Pancreas (tissue), 10 donors: ENCODE measurements around the gene ABLIM2. TPM values are rescaled to one million over a fixed set of nuclear protein-coding genes. Genes with fewer than 3 reads are reported as not detected.

Experiments
- ATAC-seq, 4 donors: fragments of 200-7000 bp; cut with Tn5 transposase; one replicate each; pipeline versions ENCODE4 v1.8.0 to v1.9.1; 2020; ENCODE audit warnings: mild to moderate bottlenecking in 4 of 4, moderate library complexity in 4 of 4
- DNase-seq, 6 donors: peaks; one replicate each; pipeline ENCODE4 v3.0.0-alpha.2; 2020
- FAIRE-seq: peaks from 2 replicates; lab custom pipeline; 2012; peaks lifted over from hg19 to GRCh38; lab: Jason Lieb, UNC
- H3K27ac ChIP-seq, 4 donors: fragments of 200-600 bp; sonication (generic); 1 replicate in 3 of 4; 2 replicates in 1 of 4; pipeline versions ENCODE4 v1.5.0 to v1.8.0; 2020
- H3K27me3 ChIP-seq, 4 donors: fragments of 200-600 bp; one replicate each; pipeline ENCODE4 v1.8.0; 2021
- H3K36me3 ChIP-seq, 3 donors: fragments of 200-600 bp; sonication (generic) in 1 of 3; one replicate each; pipeline versions ENCODE4 v1.5.0 to v1.8.0; 2020 to 2021
- H3K4me1 ChIP-seq, 3 donors: fragments of 200-600 bp; one replicate each; pipeline ENCODE4 v1.8.0; 2021
- H3K4me3 ChIP-seq, 4 donors: fragments of 200-600 bp; sonication (generic) in 2 of 4; one replicate each; pipeline versions ENCODE4 v1.5.0 to v1.8.0; 2020 to 2021
- H3K9me3 ChIP-seq, 4 donors: fragments of 200-600 bp; one replicate each; pipeline ENCODE4 v1.8.0; 2021
- WGBS, 2 donors: extraction: QIAGEN DNeasy Blood & Tissue Kit; methylation state at CpG; one replicate each; pipeline ENCODE4 v1.1.7; 2013; 5-methylcytosine and 5-hydroxymethylcytosine counted together
- intact Hi-C, 3 donors: fragments of 100-400 bp; cut with DNase I; formaldehyde crosslinking; loops; one replicate each; pipeline versions ENCODE4 v1.11.1 to v1.14.2; 2022
- polyA plus RNA-seq, 2 donors: library from polyadenylated mRNA; stranded (reverse); fragments of 200-250 nt; gene quantifications; one replicate each; pipeline ENCODE4 v1.2.3, GENCODE V29; 2013
- total RNA-seq, 6 donors: library from RNA; stranded (reverse); fragmentation: NEBNext Ultra II Directional in 4 of 6; extraction: Animal tissue kit (Norgen Biotek cat#: 25700) in 4 of 6; gene quantifications; one replicate each; pipeline versions ENCODE4 v1.2.1 to v1.2.4, GENCODE V29; 2021 to 2023
- TF ChIP-seq, protein P1 (sequence below), 4 donors: fragments of 200-600 bp; sonication (generic) in 3 of 4; IDR thresholded peaks; one replicate each; pipeline versions ENCODE4 v1.5.0 to v1.8.0; 2021; ENCODE audit warnings: antibody characterized with exemption in 4 of 4
- donor health status: healthy with polysubstance abuse.
- donor health status: DM: no; HTN: no; CAD: no; lungs with moderate emphysema.
- donor health status: DM: no; HTN: no; CAD: no.
- donor health status: control.
- donor health status: control.
- donor health status: Bipolar disorder and iron deficiency.
- donor health status: DM: yes; HTN: yes; CAD: no.
- donor health status: DM: no; HTN: no; CAD: no.
- donor health status: DM: no; HTN: no; CAD: no.
- donor health status: DM: yes; HTN: yes; CAD: no.

ABLIM2 gene
- total and polyA plus RNA-seq, 8 donors: 4.3 to 13.1 (median 6.6) TPM

DNA sequence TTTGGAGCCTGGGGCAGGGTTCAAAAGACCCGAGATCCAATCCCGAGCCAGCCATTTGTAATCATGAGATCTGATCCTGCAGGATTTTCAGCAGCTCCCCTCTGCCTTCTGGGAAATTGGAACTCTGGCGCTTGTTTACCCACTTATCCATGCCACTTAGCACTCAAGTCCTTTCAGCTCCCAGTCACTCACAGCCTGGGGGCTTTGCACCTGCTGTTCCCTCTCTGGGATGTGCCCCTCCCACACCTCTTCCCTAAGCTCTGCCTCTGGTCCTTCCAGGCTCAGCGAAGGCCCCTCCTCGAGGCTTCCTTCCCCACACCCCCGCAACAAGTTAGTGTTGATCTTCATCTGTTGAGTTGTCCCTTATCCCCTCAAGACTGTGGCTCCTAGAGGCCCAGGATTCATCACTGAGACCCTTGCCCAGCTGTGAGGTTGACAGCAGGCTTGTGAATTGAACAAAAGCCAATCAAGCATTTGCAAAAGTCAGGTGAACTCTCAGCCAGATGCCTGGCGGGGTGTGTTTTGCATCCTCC, 119.8 kb downstream of the ABLIM2 start:
- Histone ChIP-seq H3K4me3 (no peak overlapping the region), H3K36me3 (no peaks in the 10 kb centered on the region), H3K4me1 (no peaks in the 10 kb centered on the region), H3K27me3 (no peaks in the 10 kb centered on the region), H3K9me3 (no peaks in the 10 kb centered on the region), H3K27ac (no peak overlapping the region)
- WGBS, 2 donors: 81 to 89% methylated on average over 7 of the region's 7 CpGs
- TF ChIP-seq, protein P1, sequence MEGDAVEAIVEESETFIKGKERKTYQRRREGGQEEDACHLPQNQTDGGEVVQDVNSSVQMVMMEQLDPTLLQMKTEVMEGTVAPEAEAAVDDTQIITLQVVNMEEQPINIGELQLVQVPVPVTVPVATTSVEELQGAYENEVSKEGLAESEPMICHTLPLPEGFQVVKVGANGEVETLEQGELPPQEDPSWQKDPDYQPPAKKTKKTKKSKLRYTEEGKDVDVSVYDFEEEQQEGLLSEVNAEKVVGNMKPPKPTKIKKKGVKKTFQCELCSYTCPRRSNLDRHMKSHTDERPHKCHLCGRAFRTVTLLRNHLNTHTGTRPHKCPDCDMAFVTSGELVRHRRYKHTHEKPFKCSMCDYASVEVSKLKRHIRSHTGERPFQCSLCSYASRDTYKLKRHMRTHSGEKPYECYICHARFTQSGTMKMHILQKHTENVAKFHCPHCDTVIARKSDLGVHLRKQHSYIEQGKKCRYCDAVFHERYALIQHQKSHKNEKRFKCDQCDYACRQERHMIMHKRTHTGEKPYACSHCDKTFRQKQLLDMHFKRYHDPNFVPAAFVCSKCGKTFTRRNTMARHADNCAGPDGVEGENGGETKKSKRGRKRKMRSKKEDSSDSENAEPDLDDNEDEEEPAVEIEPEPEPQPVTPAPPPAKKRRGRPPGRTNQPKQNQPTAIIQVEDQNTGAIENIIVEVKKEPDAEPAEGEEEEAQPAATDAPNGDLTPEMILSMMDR (IDR thresholded peaks at IDR 0.05): no peak
- FAIRE-seq (no peak), ATAC-seq (no peak), DNase-seq (no peak)
- intact Hi-C loops: no loop called here

DNA sequence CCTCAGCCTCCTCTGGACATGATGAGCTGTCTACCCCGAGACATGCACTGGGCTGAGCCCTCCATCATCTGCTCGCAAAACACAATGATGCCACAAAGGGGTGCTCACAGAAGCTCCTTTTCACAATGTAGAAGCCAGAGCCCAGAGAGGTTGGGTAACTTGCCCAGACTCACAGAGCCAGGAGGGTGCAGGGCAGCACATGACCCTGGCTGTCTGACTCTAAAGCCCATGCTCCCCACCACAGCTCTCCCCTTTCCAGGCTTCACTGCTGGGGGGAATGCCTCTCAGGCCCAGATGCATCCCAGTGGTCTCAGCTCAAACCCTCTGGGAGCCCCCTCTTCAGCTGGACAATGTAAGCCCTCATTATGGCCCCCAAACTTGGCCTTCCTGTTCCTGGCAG, 120.5 kb downstream of the ABLIM2 start:
- no peaks in the 10 kb centered on the region for H3K27me3 ChIP-seq
- H3K4me1 ChIP-seq: no peaks in the 10 kb centered on the region
- FAIRE-seq (no peak), DNase-seq (no peak), ATAC-seq (no peak)
- 88 to 90% methylated on average over 2 of the region's 2 CpGs for WGBS, 2 donors
- no peaks in the 10 kb centered on the region for H3K9me3 ChIP-seq
- TF ChIP-seq, protein P1 (IDR thresholded peaks at IDR 0.05): no peak
- no peak overlapping the region for H3K4me3 ChIP-seq
- H3K36me3 ChIP-seq: no peaks in the 10 kb centered on the region
- H3K27ac ChIP-seq: no peak overlapping the region
- intact Hi-C loops: no loop called here

DNA sequence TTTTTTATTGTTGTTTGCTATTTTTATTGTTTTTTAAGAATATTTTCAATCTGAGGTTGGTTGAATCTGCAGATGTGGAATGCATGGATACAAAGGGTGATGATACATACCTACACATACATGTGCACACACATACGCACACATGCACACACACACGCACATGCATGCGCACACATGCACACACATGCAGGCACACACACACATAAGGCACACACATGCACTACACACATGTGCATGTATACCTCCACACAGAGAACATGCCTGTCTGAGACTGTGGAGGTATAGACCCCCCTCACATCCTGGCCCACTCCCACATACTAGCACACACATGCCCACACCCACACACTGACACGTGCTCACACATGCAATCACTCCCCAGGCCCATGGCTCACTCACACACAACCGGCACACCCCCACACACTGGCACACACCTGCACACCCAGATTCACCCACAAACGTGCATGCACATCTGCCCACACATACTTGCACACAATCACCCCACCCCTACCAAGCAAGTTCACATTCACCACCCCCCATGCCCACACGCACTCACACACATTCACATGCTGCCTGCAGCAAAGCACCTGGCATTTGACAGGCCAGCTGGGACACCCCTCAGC, 121.4 kb downstream of the ABLIM2 start:
- no peaks in the 10 kb centered on the region for H3K27me3 ChIP-seq
- WGBS, 2 donors: 87 to 92% methylated on average over 7 of the region's 7 CpGs
- H3K4me3 ChIP-seq: no peak overlapping the region
- ATAC-seq (no peak), FAIRE-seq (no peak), DNase-seq (no peak)
- no peak overlapping the region for H3K27ac ChIP-seq
- H3K36me3 ChIP-seq: no peaks in the 10 kb centered on the region
- H3K9me3 ChIP-seq: no peaks in the 10 kb centered on the region
- TF ChIP-seq, protein P1 (IDR thresholded peaks at IDR 0.05): no peak
- H3K4me1 ChIP-seq: no peaks in the 10 kb centered on the region
- intact Hi-C loops: no loop called here

DNA sequence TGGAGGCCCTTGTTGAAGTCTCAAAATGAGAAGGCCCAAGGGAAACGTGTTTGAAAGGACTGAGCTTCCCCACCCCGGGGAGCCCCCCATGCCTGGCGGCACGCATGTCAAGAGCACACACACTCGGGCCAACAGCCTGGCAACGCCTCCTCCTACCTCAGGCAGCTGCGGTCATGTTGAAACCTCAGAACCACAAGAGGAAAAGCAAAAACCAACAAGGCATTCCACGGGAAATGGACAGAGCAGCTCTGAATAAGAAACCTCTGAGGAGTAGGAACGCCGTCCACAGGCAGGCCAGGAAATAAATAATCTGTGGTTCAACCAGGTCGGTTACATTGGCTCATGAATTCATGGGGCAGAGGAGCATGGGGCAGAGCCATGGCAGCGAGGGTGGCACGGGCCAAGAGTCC, 123.2 kb downstream of the ABLIM2 start:
- no peak for FAIRE-seq
- intact Hi-C loops: no loop called here
- Histone ChIP-seq H3K4me1 (no peaks in the 10 kb centered on the region), H3K36me3 (no peaks in the 10 kb centered on the region), H3K27me3 (no peaks in the 10 kb centered on the region), H3K9me3 (no peaks in the 10 kb centered on the region), H3K4me3 (no peak overlapping the region), H3K27ac (no peak overlapping the region)
- ATAC-seq: no peak
- TF ChIP-seq, protein P1 (IDR thresholded peaks at IDR 0.05): no peak
- WGBS, 2 donors: 85 to 89% methylated on average over 13 of the region's 13 CpGs
- no peak for DNase-seq

DNA sequence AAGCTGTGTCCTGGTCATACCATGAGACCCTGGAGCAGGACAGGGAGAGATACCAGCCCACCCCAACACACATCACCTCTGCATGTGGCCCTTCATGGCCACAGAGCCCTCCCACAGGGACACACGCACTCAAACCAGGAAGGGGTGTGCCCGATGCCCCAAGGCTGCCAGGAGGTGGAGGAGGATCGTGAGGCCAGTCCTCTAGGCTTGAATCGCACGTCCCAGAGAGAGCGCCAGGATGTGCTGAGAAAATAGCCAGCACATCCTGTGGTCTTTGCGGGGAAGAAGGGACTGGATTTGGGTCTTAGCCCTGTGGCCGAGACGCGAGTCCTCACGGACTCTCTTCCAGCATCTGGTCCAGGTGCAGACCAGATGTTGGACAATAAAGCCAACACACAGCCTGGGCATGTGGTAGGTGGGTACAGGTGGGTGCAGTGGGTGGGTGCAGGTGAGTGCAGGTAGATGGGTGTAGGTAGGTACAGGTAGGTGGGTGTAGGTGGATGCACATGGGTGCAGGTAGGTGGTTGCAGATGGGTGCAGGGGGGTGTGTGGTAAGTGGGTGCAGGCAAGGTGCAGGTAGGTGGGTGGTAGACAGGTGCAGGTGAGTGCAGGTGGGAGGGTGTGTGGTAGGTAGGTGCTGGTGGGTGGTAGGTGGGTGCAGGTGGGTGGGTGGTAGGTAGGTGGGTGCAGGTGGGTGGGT, 124.6 kb downstream of the ABLIM2 start:
- no peaks in the 10 kb centered on the region for H3K36me3 ChIP-seq
- no peak for FAIRE-seq
- DNase-seq: peak in 1 of 6 donors; percentile 42
- TF ChIP-seq, protein P1 (IDR thresholded peaks at IDR 0.05): no peak
- no peaks in the 10 kb centered on the region for H3K4me1 ChIP-seq
- intact Hi-C loops: no loop called here
- no peak overlapping the region for H3K4me3 ChIP-seq
- H3K27me3 ChIP-seq: no peaks in the 10 kb centered on the region
- no peaks in the 10 kb centered on the region for H3K9me3 ChIP-seq
- no peak overlapping the region for H3K27ac ChIP-seq
- WGBS, 2 donors: 90 to 93% methylated on average over 11 of the region's 11 CpGs
- no peak for ATAC-seq
